OCI-LY1 (cell line): ENCODE measurements around the gene DIP2A.

ENCODE experiments used
- CTCF ChIP-seq: fragments of 200-600 bp; sonication (generic), shearing (Covaris generic); IDR thresholded peaks from 2 replicates; pipeline ENCODE4 v1.5.1; 2017; ENCODE audit warnings: mild to moderate bottlenecking, antibody characterized with exemption, low read length, moderate library complexity, mixed read lengths
- EZH2 ChIP-seq: fragments of 200-600 bp; sonication (generic), shearing (Covaris generic); IDR thresholded peaks from 2 replicates; pipeline ENCODE4 v1.8.0; 2017; ENCODE audit warnings: borderline replicate concordance, mixed run types, mild to moderate bottlenecking, antibody characterized with exemption, low read length, moderate library complexity, mixed read lengths

- TF ChIP-seq CTCF (no peak), EZH2 (no peak)
These were observed 1.9 kb upstream of the DIP2A start for GRCh38 chr21:46456750-46457149.
